Measurements from ENCODE around the gene CHN1.

The CHN1 gene

DNA sequence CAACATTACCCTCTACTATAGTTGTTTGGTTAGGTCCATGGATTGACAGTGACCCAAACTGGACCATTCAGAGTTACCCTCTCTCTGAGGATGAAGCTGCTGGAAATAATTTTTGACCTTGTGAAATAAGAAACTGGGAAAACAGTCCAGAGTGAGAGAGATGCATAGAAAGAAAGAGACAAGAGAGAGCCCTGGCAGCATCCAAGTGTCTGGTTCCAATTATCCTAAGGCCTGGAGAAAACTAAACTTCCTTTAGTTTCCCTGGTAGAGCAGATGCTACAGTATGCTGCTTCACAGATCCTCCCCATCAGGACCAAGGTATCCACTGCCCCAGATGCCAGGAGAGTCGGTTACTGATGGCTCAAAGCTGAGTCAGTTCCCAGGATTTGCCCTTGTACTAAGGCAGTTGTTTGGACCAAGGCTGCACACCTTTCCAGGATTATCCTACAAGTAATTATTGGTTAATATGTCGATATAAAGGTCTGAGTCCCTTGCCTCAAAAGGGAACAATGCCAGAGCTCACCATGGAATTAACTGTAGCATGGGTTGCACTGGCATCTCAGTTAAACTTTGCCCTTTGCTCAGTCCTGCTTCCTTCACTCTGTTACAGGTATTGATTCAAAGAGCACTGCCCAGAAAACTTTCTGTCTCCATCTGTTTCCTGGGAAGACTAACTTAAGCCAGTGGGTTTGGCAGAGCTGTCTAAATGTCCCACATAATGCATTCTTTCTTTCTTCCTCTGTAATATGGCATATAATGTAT, 14.6 kb upstream of the CHN1 start:
- ChIA-PET CTCF (interaction anchor here (1.5 kb wide), 1 partner anchor 11 kb away, joined by 4 read pairs; no protein-coding TSS in a partner anchor), POLR2A (no interaction called here)
- DNase-seq (ENCODE audit: extremely low spot score) = no peak
- TF ChIP-seq FOXM1 (IDR thresholded peaks at IDR 0.05; ENCODE audit: borderline replicate concordance) (no peak), SUZ12 (IDR thresholded peaks at IDR 0.05) (no peak), L3MBTL2 (conservative IDR thresholded peaks at IDR 0.05) (no peak), HDGF (IDR thresholded peaks at IDR 0.05; ENCODE audit: borderline replicate concordance) (no peak), ARNT (IDR thresholded peaks at IDR 0.05) (no peak), BHLHE40 (IDR thresholded peaks at IDR 0.05; ENCODE audit: borderline replicate concordance) (no peak), NFRKB (IDR thresholded peaks at IDR 0.05) (no peak), FOXK2 (IDR thresholded peaks at IDR 0.05) (no peak), SP1 (IDR thresholded peaks at IDR 0.05) (no peak), CTBP1 (IDR thresholded peaks at IDR 0.05; ENCODE audit: borderline replicate concordance) (no peak), FOXA1 (IDR thresholded peaks at IDR 0.05) (no peak)

DNA sequence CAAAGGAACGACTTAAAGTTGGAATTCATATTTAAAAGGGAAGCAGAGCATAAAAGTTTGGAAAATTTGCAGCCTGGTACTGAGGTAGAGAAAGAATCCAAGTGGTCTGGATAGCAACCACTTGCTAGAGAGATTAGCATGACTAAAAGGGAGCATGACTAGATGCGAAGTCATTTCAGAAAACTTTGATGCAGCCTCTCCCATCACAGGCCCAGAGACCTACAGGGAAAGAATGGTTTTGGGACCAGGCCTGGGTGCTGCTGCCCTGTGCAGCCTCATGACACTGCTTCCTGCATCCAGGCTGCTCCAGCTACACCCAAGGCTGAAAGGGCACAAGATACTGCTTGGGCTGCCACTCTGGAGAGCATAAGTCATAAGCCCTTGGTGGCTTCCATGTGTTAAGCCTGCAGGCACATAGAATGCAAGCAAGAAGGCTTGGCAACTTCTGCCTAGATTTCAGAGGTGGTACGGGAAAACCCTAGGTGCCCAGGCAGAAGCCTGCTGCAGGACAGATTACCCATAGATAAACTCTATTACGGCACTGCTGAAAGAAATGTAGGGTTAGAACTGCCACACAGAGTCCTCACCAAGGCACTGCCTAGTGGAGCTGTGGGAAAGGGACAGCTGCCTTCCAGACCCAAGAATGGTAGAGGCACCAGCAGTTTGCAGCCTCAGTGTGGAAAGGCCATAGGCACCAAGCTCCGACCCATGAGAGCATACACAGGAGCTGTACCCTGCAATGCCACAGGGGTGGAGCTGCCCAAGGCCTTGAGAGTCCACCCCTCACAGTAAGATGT, 12.6 kb upstream of the CHN1 start:
- no peak for DNase-seq (ENCODE audit: extremely low spot score)
- TF ChIP-seq SUZ12 (IDR thresholded peaks at IDR 0.05) = no peak
- no peak for TF ChIP-seq PKNOX1 (IDR thresholded peaks at IDR 0.05)
- TF ChIP-seq L3MBTL2 (conservative IDR thresholded peaks at IDR 0.05) = no peak
- TF ChIP-seq ELF4 (IDR thresholded peaks at IDR 0.05) = no peak
- no peak for TF ChIP-seq SP1 (IDR thresholded peaks at IDR 0.05)
- TF ChIP-seq HDGF (IDR thresholded peaks at IDR 0.05; ENCODE audit: borderline replicate concordance) = no peak
- no peak for TF ChIP-seq FOXA1 (IDR thresholded peaks at IDR 0.05)
- TF ChIP-seq FOXK2 (IDR thresholded peaks at IDR 0.05) = no peak
- no peak for TF ChIP-seq TARDBP (IDR thresholded peaks at IDR 0.05)
- no peak for TF ChIP-seq CTBP1 (IDR thresholded peaks at IDR 0.05; ENCODE audit: borderline replicate concordance)
- no peak for TF ChIP-seq ARNT (IDR thresholded peaks at IDR 0.05)
- ChIA-PET CTCF (no interaction called here), POLR2A (no interaction called here)

- ChIA-PET CTCF (no interaction called here), POLR2A (no interaction called here)
- TF ChIP-seq SUZ12 (IDR thresholded peaks at IDR 0.05) = no peak
- DNase-seq (ENCODE audit: extremely low spot score) = no peak
These were observed 10.2 kb upstream of the CHN1 start for GRCh38 chr2:175015340-175015739.

- no peak for DNase-seq (ENCODE audit: extremely low spot score)
- TF ChIP-seq SP1 (IDR thresholded peaks at IDR 0.05) (no peak), HDGF (IDR thresholded peaks at IDR 0.05; ENCODE audit: borderline replicate concordance) (no peak), ELF4 (IDR thresholded peaks at IDR 0.05) (no peak), FOXK2 (IDR thresholded peaks at IDR 0.05) (no peak), FOXA1 (IDR thresholded peaks at IDR 0.05) (no peak), ARNT (IDR thresholded peaks at IDR 0.05) (no peak)
- ChIA-PET CTCF (interaction anchor here (0.5 kb wide), 1 partner anchor 1531 kb away, joined by 3 read pairs; no protein-coding TSS in a partner anchor), POLR2A (no interaction called here)
These were observed 7.3 kb upstream of the CHN1 start for GRCh38 chr2:175012516-175012915.

GRCh38 chr2:175011505-175011904, 6.3 kb upstream of the CHN1 start:
- POLR2A ChIA-PET = no interaction called here

DNA sequence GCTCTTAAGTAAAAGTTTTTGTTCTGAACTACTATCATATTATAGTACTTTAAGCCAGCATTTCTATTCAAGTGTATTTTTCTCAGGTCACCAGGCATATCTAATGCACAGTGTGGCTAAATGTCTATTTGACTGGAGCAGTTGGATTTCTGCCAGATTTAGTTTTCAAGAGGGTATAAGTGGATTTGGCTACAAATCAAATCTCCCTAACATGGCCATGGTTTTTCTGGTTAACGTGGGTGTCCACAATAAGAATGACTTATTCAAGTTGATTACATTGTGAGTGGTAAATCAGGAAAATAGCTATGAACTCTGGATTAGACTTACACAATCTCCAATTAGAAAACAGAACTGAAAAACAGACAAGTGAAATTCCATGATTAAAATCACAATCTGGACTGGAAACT, 5.7 kb upstream of the CHN1 start:
- DNase-seq (ENCODE audit: extremely low spot score) = no peak
- TF ChIP-seq PKNOX1 (IDR thresholded peaks at IDR 0.05) (no peak), FOXA1 (IDR thresholded peaks at IDR 0.05) (no peak), CTBP1 (IDR thresholded peaks at IDR 0.05; ENCODE audit: borderline replicate concordance) (no peak), FOXK2 (IDR thresholded peaks at IDR 0.05) (no peak)
- ChIA-PET CTCF (no interaction called here), POLR2A (no interaction called here)

More at GRCh38 chr2:175011505-175011904, 6.3 kb upstream of the CHN1 start:
- TF ChIP-seq ELF4 (IDR thresholded peaks at IDR 0.05) = no peak
- no peak for TF ChIP-seq FOXM1 (IDR thresholded peaks at IDR 0.05; ENCODE audit: borderline replicate concordance)
- TF ChIP-seq SP1 (IDR thresholded peaks at IDR 0.05) = no peak
- TF ChIP-seq ZNF384 (IDR thresholded peaks at IDR 0.05) = no peak; the same call in 1 of the 2 replicates
- no peak for TF ChIP-seq CTBP1 (IDR thresholded peaks at IDR 0.05; ENCODE audit: borderline replicate concordance)
- TF ChIP-seq NFRKB (IDR thresholded peaks at IDR 0.05) = no peak
- TF ChIP-seq ARNT (IDR thresholded peaks at IDR 0.05) = no peak
- TF ChIP-seq FOXA1 (IDR thresholded peaks at IDR 0.05) = no peak
- TF ChIP-seq TARDBP (IDR thresholded peaks at IDR 0.05) = no peak
- no peak for TF ChIP-seq L3MBTL2 (conservative IDR thresholded peaks at IDR 0.05)
- TF ChIP-seq BHLHE40 (IDR thresholded peaks at IDR 0.05; ENCODE audit: borderline replicate concordance) = no peak
- no peak for TF ChIP-seq HDGF (IDR thresholded peaks at IDR 0.05; ENCODE audit: borderline replicate concordance)
- no peak for TF ChIP-seq SUZ12 (IDR thresholded peaks at IDR 0.05)
- no peak for TF ChIP-seq PKNOX1 (IDR thresholded peaks at IDR 0.05)
- no peak for TF ChIP-seq FOXK2 (IDR thresholded peaks at IDR 0.05)
- TF ChIP-seq LEF1 (IDR thresholded peaks at IDR 0.05; ENCODE audit: borderline replicate concordance) = no peak
- CTCF ChIA-PET = no interaction called here
- DNase-seq (ENCODE audit: extremely low spot score) = no peak
